ENCODE results near the gene STAT5A.

DNA sequence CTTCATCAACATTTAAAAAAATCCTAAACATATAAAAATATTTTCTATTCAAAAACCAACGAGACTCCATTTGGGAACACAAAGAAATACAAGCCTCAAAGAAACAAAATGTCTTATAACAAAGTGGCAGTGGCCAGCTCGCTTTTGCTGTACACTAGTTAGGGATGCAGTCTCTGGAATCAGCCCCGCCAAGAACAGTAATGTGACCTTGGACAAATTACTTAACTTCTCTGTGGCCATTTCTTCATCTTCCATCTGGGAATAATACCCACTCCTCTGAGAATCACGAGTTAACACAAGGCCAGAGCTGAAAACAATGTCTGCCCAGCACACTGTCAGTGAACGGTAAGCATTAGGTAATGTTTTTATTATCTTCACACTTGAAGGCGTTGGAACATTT lies 17.7 kb upstream of the STAT5A start:
- TF ChIP-seq, protein P1, sequence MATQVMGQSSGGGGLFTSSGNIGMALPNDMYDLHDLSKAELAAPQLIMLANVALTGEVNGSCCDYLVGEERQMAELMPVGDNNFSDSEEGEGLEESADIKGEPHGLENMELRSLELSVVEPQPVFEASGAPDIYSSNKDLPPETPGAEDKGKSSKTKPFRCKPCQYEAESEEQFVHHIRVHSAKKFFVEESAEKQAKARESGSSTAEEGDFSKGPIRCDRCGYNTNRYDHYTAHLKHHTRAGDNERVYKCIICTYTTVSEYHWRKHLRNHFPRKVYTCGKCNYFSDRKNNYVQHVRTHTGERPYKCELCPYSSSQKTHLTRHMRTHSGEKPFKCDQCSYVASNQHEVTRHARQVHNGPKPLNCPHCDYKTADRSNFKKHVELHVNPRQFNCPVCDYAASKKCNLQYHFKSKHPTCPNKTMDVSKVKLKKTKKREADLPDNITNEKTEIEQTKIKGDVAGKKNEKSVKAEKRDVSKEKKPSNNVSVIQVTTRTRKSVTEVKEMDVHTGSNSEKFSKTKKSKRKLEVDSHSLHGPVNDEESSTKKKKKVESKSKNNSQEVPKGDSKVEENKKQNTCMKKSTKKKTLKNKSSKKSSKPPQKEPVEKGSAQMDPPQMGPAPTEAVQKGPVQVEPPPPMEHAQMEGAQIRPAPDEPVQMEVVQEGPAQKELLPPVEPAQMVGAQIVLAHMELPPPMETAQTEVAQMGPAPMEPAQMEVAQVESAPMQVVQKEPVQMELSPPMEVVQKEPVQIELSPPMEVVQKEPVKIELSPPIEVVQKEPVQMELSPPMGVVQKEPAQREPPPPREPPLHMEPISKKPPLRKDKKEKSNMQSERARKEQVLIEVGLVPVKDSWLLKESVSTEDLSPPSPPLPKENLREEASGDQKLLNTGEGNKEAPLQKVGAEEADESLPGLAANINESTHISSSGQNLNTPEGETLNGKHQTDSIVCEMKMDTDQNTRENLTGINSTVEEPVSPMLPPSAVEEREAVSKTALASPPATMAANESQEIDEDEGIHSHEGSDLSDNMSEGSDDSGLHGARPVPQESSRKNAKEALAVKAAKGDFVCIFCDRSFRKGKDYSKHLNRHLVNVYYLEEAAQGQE (IDR thresholded peaks at IDR 0.05; ENCODE audit: insufficient read depth in 1 of 2, low read depth in 2 of 2, low read length in 2 of 2): no peak
- TF ChIP-seq POLR2AphosphoS5 (IDR thresholded peaks at IDR 0.05; ENCODE audit: low read depth, low read length) (no peak), TAF1 (IDR thresholded peaks at IDR 0.05; ENCODE audit: borderline replicate concordance, insufficient read depth, low read length) (no peak), FOXP2 (optimal IDR thresholded peaks at IDR 0.05; ENCODE audit: borderline replicate concordance, extremely low read depth, extremely low read length, insufficient read depth) (no peak)

All from PFSK-1 (cell line).